ENCODE results near the gene CFAP69.
"Not testable (repeated sequence)": the region's sequence is repeated elsewhere in the genome, so short reads cannot be mapped to it uniquely, and the experiment has no call there.

Gene CFAP69

DNA sequence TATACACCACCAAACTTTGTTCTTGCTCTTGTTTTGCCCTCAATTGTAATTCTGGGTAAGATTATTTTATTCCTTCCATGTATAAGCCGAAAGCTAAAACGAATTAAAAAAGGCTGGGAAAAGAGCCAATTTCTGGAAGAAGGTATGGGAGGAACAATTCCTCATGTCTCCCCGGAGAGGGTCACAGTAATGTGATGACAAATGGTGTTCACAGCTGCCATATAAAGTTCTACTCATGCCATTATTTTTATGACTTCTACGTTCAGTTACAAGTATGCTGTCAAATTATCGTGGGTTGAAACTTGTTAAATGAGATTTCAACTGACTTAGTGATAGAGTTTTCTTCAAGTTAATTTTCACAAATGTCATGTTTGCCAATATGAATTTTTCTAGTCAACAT lies 12.5 kb upstream of the CFAP69 start:
- no peak for DNase-seq (ENCODE audit: extremely low read depth in 1 of 2, low read depth in 1 of 2)

DNA sequence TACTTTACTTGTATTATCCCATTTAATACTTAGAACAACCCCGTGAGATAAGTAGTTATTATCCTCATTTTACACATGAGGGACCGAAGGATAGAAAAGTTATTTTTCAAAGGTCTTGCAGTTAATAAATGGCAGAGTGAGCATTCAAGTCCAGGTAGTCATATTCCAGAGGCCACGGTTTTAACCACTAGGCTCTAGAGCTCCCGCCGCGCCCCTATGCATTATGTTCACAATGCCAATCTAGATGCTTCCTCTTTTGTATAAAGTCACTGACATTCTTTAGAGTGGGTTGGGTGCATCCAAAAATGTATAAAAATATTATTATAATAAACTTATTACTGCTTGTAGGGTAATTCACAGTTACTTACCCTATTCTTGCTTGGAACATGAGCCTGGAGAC lies 11.4 kb upstream of the CFAP69 start:
- DNase-seq (ENCODE audit: extremely low read depth in 1 of 2, low read depth in 1 of 2) = no peak

DNA sequence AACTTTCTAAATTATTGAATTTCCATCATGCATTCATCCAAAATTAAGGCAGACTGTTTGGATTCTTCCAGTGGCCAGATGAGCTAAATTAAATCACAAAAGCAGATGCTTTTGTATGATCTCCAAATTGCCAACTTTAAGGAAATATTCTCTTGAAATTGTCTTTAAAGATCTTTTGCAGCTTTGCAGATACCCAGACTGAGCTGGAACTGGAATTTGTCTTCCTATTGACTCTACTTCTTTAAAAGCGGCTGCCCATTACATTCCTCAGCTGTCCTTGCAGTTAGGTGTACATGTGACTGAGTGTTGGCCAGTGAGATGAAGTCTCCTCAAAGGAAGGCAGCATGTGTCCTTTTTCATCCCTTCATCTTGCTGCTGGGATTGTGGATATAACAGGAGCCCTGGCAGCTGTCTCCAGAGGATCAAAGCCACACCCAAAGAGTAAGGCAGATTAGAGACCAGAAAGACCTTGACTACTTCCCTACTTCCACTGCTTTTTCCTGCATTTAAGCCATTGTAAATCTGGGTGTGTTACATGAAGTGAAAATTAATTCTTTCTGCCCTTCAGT lies 8.2 kb upstream of the CFAP69 start:
- DNase-seq (ENCODE audit: extremely low read depth in 1 of 2, low read depth in 1 of 2) = no peak

DNA sequence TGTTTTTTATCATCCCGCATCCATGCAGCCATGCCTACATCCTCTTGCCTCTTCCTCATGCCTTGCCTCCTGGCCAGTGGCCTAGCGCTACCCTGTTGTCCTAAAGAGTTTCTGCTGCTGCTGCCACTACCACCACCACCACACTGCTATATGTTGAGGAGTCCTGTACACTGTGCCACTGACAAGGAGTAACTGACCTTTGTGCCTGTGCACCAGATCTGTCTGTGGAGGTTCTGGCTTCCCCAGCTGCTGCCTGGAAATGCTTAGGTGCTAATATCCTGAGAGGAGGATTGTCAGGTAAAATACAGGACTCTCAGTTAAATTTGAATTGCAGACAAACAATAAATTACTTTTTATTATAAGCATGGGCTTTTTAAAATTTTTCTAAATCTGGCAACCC lies 7.0 kb upstream of the CFAP69 start:
- DNase-seq (ENCODE audit: extremely low read depth in 1 of 2, low read depth in 1 of 2) = no peak

DNA sequence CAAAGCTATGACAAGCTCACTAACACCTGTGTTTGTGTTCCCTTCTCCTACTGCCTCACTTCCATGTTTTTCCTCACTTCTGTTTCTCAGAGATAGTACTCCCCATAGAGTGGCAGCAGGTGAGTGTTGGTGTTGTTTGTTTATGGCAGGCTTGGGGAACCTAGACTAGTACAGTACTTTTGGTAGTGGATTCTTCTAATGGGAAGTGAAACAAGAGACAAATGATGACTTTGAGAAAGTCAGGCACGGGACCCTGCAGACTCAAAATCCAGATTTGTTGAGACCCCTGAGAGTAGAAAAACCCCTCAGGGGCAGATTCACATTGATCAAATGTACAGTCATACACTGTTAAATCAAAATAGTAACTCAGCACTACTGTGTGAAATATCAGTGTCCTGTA lies 6.4 kb upstream of the CFAP69 start:
- DNase-seq (ENCODE audit: extremely low read depth in 1 of 2, low read depth in 1 of 2) = no peak

DNA sequence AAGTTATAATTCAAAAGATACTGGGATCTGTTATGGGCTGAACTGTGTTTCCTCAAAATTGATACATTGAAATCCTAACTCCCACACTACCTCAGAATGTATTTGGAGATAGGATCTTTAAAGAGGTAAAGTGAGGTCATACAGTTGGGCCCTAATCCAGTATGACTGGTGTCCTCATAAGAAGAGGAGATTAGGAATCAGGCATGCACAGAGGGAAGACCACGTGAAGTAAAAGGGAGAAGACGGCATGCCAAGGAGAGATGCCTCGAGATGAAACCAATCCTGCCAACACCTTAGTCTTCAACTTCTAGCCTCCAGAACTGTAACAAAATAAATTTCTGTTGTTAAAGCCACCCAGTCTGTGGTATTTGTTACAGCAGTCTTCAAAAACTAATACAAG lies 5.9 kb upstream of the CFAP69 start:
- no peak for DNase-seq (ENCODE audit: extremely low read depth in 1 of 2, low read depth in 1 of 2)

DNA sequence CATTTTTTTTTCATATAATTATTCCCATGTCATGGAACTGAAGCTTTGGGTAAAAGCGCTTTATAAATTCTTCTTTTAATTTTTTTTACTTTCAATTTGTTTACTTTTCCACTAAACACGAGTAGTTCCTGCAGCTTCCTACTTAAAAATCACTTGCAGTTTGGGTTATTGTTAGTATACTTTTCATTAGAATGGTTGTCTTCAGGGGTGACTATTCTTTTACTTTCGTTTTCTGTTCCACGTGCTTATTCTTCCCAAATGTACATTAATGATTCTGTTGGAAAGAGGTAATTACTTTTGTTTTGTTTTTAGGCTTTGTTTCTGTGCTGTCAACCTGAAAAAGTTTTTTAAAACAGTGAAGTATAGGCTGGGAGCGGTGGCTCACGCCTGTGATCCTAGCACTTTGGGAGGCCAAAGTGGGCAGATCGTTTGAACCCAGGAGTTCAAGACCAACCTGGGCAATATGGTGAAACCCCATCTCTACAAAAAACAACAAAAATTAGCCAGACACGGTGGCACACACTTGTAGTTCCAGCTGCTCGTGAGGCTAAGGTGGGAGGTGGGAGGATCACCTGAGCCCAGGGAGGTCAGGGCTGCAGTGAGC lies 5.2 kb upstream of the CFAP69 start:
- DNase-seq (ENCODE audit: extremely low read depth in 1 of 2, low read depth in 1 of 2) = no peak

DNA sequence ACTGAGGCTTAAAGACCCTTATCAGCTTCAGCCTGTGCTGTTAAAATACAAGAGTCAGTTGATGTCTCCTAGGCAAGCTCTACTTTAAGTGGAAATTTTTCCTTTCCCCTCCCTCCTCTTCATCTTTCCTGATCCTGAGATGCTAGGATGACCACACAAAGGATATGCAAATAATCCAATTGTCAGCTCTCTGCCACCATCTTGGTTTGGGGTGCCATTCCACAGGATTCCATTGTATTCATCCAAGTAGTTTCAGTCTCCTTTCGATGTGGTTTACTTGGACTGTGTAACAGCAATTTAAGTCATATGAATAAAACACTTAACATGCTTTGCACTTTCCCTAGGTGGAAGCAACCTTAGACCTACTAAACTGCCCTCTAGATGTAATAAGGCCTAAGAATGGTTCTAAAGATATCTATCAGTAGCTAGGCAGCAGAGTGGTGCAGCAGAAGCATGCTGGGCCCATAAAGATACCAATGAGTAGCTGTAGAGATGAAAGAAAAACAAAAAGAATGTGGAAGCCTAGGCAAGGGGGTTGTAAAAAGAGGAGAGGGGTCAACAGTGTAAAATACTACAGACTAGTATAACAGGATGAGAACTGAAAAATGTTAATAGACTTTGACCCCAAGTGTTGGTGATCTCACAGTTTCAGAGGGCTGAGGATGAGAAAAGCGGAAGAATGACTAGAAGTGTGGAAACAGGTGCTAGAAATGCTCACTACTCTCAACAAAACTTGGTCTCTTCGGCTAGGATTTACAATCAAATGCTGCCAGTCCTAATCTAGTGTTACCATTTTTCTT lies 2.4 kb upstream of the CFAP69 start:
- no peak for DNase-seq (ENCODE audit: extremely low read depth in 1 of 2, low read depth in 1 of 2)

DNA sequence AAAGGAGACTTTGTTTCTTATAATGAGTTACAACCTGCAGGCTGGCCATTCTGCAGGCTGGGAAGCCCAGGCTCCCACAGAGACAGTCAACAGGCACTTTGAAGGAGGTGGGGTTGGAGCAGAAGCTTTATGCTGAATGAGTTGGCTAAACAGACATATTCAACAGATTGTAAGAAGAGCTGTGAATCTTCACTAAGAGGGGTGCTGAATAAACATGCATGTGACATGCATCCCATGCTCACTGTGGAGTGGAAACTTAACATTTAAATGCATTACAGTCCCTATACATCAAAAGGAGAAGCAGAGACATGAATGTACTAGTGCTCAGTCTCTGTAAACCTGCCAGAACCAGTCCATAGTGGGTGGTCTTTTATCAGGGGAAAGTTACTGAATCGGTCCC lies 1.4 kb upstream of the CFAP69 start:
- DNase-seq (ENCODE audit: extremely low read depth in 1 of 2, low read depth in 1 of 2) = no peak

DNA sequence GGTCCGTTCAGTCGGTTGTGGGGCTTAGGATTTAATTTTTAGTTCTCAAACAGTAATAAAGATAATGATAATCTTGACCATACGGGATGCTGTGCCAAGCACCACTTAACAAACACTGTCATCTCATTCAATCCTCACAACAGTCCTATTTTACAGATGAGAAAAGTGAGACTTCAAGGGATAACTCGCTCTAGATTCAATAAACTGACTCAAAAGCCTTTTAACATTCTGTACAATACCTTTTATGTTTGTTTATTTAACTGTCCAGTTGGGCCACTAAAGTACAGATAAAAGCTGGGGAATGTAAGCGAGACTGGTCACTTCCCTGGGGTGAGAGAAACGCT lies 437 bp upstream of the CFAP69 start:
- no peak for DNase-seq (ENCODE audit: extremely low read depth in 1 of 2, low read depth in 1 of 2)

DNA sequence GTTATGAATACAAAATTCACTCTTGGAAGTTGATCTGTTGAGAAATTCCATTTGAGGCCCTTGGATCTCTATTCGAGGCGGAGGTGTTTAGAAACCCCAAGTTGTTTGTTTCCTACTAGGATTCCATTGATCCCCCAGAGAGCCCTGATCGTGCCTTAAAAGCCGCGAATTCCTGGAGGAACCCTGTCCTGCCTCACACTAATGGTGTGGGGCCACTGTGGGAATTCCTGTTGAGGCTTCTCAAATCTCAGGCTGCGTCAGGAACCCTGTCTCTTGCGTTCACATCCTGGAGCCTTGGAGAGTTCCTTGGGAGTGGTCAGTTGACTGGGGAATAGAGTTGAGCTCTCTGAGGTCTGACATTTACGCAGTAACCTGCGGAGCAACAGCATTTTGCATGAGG lies 1.2 kb downstream of the CFAP69 start:
- no peak for DNase-seq (ENCODE audit: extremely low read depth in 1 of 2, low read depth in 1 of 2)

DNA sequence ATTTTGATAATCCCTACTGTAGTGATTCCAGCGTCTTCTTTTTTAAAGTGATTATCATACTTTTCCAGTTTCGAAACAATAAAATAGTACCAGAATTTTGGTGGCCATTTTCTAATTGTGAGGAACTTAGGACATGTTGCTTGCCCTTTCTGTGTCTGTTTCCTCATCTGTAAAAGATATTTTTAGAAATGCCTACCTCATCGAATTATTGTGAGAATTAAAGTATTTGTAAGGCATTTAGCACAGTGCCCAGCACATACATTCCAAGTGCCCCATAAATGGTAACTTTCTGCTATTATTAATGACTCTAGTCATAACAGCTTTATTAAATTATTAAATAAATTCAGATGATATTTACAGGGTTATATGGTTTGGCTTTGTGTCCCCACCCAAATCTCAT lies 3.7 kb downstream of the CFAP69 start:
- no peak for DNase-seq (ENCODE audit: extremely low read depth in 1 of 2, low read depth in 1 of 2)

DNA sequence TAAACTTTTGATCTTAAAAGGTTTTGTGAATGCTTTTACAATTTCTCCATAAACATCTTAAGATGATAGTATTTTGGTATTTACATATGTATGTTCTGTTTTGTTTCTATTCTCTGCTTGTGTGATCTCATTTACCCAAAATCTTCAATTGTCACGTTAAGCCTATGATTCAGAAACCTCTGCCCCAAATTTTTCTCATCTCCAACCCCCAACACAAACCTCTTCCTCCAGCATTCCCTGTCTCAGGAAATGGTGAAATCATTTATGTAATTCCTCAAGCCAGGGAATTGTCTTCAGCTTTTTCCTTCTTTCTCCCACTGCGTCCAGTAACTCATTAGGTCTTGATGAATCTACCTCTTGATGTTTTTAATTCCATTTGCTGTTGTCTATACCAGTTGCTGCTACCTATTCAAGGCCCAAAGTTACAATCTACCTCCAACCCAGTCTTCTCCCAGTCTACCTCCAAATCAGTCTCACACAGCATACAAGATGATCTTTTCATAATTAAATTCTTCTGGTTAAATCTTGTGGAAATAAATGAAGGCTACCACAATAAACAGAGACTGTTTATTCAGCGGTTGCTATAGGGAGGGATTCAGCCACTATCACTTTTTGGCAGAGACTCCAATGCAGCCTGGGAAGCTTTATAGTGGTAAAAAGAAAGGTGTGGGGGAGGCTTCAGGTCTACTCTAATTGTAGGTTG lies 5.8 kb downstream of the CFAP69 start:
- no peak for DNase-seq (ENCODE audit: extremely low read depth in 1 of 2, low read depth in 1 of 2)

DNA sequence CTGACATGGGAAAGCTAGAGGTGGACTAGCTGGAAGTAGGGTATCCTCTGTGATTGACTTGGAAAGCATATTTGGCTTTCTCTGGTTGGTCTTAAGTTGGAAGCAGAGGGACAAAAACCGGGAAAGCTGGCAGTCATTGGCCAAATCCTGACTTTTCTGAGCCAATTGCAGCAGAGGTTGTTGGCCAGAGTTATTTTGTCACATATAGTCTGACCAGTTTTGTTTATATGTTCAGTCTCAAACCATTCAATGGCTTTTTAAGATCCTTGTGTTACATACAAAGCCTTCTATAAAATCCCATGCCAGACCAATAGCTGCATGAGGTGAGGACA lies 6.3 kb downstream of the CFAP69 start:
- DNase-seq (ENCODE audit: extremely low read depth in 1 of 2, low read depth in 1 of 2) = no peak

DNA sequence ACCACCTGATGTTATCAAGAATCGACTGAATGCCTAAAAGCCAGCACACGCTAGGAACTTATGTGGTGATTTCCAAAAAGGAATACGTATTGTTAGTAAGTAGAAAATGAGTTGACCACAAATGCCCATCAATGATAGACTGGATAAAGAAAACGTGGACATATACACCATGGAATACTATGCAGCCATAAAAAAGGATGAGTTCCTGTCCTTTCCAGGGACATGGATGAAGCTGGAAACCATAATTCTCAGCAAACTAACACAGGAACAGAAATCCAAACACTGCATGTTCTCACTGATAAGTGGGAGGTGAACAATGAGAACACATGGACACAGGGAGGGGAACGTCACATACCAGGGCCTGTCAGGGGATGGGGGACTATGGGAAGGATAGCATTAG lies 11.0 kb downstream of the CFAP69 start:
- DNase-seq (ENCODE audit: extremely low read depth in 1 of 2, low read depth in 1 of 2) = not testable (repeated sequence)

DNA sequence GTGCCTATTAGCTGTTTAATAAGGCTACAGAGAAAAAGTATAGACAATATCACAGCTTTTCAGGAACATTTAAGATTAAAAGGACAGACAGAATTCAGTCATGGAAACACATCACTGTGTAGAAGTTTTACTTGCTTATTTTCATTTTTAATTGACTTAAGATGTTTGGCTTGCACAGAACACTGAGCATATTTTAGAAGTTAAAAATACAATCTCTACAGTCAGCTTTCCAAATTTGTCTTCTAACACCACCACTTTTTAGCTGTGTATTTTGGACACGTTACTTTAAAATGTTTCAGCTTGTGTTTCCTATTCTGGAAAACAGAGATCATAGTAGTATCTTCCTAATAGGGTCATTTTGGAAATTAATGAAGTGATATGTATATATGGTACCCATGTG lies 11.8 kb downstream of the CFAP69 start:
- DNase-seq (ENCODE audit: extremely low read depth in 1 of 2, low read depth in 1 of 2) = no peak

DNA sequence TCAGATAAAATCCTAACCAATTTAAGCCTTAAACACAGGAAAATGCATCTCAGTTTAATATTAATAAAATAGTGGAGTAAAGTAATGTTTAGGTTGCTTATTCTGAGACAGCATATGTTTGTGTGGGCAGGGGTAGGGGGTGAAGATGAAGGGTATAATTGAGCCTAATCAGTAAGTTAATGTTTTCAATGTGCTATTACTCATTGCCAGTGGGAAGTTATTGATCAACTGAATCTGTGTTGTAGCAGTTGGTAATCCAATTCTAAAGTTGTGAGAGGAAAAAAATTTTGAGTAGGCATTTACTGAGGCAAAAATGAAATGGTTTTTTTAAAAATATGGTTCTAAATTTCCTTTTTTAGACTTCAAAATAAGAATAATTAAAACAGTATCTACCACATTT lies 16.5 kb downstream of the CFAP69 start:
- DNase-seq (ENCODE audit: extremely low read depth in 1 of 2, low read depth in 1 of 2) = no peak

DNA sequence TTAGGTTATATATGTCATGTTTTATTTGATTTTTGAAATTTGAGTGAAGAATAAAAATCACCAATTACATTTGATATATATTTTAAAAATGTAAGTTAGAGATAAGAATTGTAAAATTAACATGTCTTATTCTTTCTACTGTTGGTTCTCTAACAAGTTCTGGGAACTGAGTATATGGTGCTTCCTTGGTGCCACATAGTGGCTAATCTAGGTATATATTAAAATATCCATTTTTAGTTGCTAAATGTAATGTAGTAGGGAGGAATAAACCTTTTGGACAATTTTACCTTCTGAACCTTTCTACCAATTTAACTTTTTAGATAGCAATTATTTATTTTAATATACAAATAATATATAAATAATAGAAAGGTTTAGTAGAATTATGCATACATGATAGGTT lies 17.5 kb downstream of the CFAP69 start:
- no peak for DNase-seq (ENCODE audit: extremely low read depth in 1 of 2, low read depth in 1 of 2)

DNA sequence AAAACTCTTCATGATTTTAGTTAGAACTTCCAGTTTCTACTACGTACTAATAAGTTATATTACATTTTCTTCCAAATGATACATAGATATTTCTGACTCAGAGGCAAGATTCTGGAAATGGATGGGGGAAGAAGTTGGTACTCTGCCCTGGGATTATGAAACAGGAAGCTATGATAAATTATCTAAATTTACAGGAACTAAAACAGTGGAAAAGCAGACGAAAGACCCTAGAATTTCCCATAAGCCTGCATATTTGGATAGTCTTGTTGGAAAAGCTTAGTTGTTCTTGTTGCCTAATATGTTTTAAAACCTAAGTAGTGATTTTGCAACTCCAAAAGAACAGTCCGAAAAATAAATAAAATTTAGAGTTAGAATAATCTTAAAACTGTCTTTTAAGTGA lies 21.8 kb downstream of the CFAP69 start:
- DNase-seq (ENCODE audit: extremely low read depth in 1 of 2, low read depth in 1 of 2) = no peak

DNA sequence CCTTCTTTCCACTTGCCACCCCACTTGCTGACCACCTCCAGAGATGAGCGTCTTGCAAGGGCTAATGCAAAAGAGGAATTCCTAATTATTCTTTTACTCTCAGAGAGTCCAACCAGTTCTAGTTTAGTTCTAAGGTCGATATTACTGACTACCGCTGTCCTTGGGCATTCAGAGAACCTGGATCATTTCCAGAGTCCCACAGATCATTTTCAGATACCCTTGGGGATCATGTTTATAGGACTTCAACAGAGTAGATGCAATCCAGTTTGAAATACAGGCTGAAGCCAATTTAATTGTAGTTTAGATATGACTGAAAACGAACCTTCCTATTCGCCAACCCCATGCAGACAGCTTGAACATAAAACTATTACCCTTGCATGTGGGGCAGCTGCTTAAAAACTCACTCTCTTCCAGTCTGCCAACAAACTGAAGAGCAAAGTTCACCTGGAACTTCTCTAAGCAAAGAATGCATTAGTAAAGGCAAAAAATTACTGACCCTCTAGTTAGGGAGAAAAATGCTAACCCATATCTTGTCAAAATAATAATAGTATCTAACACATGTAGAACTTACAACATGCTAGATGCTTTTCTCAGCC lies 22.4 kb downstream of the CFAP69 start:
- DNase-seq (ENCODE audit: extremely low read depth in 1 of 2, low read depth in 1 of 2) = no peak

DNA sequence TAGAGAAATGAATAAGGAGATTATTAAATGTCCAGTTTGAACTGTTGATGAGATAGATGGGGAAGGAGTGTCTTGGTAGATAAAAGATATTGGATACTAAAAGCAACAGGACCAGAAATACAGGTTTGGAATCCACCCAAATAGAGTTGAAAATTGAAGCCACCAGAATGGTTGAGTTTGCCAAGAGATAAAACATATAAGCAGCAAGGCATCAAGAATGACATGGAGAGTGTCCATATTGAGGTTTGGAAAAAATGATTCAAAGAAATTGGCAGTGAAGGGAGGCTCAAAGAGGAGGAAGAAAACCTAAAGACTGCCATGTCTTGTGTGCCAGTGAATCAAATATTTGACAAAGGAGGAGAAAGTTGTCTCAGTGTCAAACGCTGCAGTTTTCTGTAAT lies 24.2 kb downstream of the CFAP69 start:
- DNase-seq (ENCODE audit: extremely low read depth in 1 of 2, low read depth in 1 of 2) = no peak
